Sigmoid colon (tissue), 4 donors: ENCODE data around the gene EP400.
"Not testable (repeated sequence)": the region's sequence is repeated elsewhere in the genome, so short reads cannot be mapped to it uniquely, and the experiment has no call there.

Experiments
- CTCF ChIP-seq, 4 experiments: fragments of 450-650 bp in 3 of 4; fragments of 200-600 bp in 1 of 4; IDR thresholded peaks; one replicate each; pipeline ENCODE4 v1.5.1; 2016 to 2019; ENCODE audit warnings: antibody characterized with exemption in 4 of 4, mild to moderate bottlenecking in 3 of 4, moderate library complexity in 2 of 4
- EP300 ChIP-seq, 4 donors: sonication (generic); formaldehyde crosslinking; IDR thresholded peaks; one replicate each; pipeline ENCODE4 v1.6.1; 2017; ENCODE audit warnings: antibody characterized with exemption in 4 of 4
- POLR2A ChIP-seq, 2 donors: fragments of 450-650 bp; IDR thresholded peaks; one replicate each; pipeline ENCODE4 v1.6.1; 2016; ENCODE audit warnings: antibody characterized with exemption in 2 of 2, mild to moderate bottlenecking in 2 of 2, moderate library complexity in 2 of 2

DNA sequence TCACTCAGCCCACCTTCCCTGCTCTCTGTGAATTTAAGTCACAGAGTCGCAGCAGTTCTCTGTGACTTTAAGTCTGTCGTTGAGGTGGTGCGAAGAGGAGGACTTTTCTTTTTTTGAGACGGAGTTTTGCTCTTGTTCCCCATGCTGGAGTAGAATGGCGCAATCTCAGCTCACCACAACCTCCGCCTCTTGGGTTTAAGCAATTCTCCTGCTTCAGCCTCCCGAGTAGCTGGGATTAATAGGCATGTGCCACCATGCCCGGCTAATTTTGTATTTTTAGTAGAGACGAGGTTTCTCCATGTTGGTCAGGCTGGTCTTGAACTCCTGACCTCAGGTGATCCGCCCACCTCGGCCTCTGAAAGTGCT lies 35.8 kb downstream of the EP400 start:
- TF ChIP-seq POLR2A, CTCF, EP300 (IDR thresholded peaks at IDR 0.05): not testable (repeated sequence)
